Psoas muscle (tissue), 8 donors: ENCODE measurements around the gene CCL27. TPM values are rescaled to one million over a fixed set of nuclear protein-coding genes. Genes with fewer than 3 reads are reported as not detected.

Experiments
- ATAC-seq, 4 donors: fragments of 200-7000 bp; cut with Tn5 transposase; one replicate each; pipeline ENCODE4 v1.9.1; 2020; ENCODE audit warnings: moderate library complexity in 3 of 4, mild to moderate bottlenecking in 2 of 4
- DNase-seq, 2 donors: peaks; one replicate each; pipeline ENCODE4 v3.0.0-alpha.2; 2020
- H3K27ac ChIP-seq: fragments of 200-600 bp; one replicate; pipeline ENCODE4 v1.8.0; 2022
- H3K27me3 ChIP-seq, 3 donors: fragments of 200-600 bp in 1 of 3; one replicate each; pipeline versions ENCODE4 v1.6.1 to v1.8.0; 2013 to 2022; ENCODE audit warnings: low read length in 2 of 3, mild to moderate bottlenecking in 2 of 3, moderate library complexity in 1 of 3; ENCODE audit not compliant: insufficient read depth in 3 of 3
- H3K36me3 ChIP-seq, 2 donors: fragments of 200-600 bp in 1 of 2; one replicate each; pipeline versions ENCODE4 v1.6.1 to v1.8.0; 2013 to 2022; ENCODE audit warnings: low read depth in 1 of 2, mild to moderate bottlenecking in 1 of 2, moderate library complexity in 1 of 2; ENCODE audit not compliant: insufficient read depth in 1 of 2
- H3K4me1 ChIP-seq: fragments of 200-600 bp; one replicate; pipeline ENCODE4 v1.8.0; 2022
- H3K4me3 ChIP-seq: fragments of 200-600 bp; one replicate; pipeline ENCODE4 v1.8.0; 2022; ENCODE audit warnings: mild to moderate bottlenecking
- H3K9me3 ChIP-seq: fragments of 200-600 bp; one replicate; pipeline ENCODE4 v1.8.0; 2022
- WGBS, 3 donors: extraction: QIAGEN DNeasy Blood & Tissue Kit; methylation state at CpG; one replicate each; pipeline versions ENCODE4 v1.1.6 to v1.1.7; 2013; 5-methylcytosine and 5-hydroxymethylcytosine counted together
- intact Hi-C, 2 donors: fragments of 100-400 bp; cut with DNase I; formaldehyde crosslinking; loops; one replicate each; pipeline versions ENCODE4 v1.11.0 to v1.14.2; 2022
- polyA plus RNA-seq, 3 donors: library from polyadenylated mRNA; stranded (reverse); fragments of 200-250 nt; gene quantifications; one replicate each; pipeline ENCODE4 v1.2.3, GENCODE V29; 2013
- total RNA-seq, 4 donors: library from RNA; stranded (reverse); fragmentation: NEBNext Ultra II Directional in 2 of 4; extraction: Animal tissue kit (Norgen Biotek cat#: 25700) in 2 of 4; gene quantifications; one replicate each; pipeline versions ENCODE4 v1.2.1 to v1.2.4, GENCODE V29; 2021 to 2023
- TF ChIP-seq, protein P1 (sequence below): fragments of 200-600 bp; IDR thresholded peaks from one replicate; pipeline ENCODE4 v1.8.0; 2022; ENCODE audit warnings: antibody characterized with exemption
- donor health status: healthy with polysubstance abuse.
- donor health status: DM: no; HTN: no; CAD: no; lungs with moderate emphysema.
- donor health status: Bipolar disorder and iron deficiency.
- donor health status: healthy.
- donor health status: DM: yes; HTN: yes; CAD: no.
- donor health status: DM: no; HTN: no; CAD: no.
- donor health status: DM: no; HTN: no; CAD: no.
- donor health status: DM: yes; HTN: yes; CAD: no.

The CCL27 gene
- total and polyA plus RNA-seq, 7 donors = 0.14 to 0.50 (median 0.25) TPM; not detected in 2

DNA sequence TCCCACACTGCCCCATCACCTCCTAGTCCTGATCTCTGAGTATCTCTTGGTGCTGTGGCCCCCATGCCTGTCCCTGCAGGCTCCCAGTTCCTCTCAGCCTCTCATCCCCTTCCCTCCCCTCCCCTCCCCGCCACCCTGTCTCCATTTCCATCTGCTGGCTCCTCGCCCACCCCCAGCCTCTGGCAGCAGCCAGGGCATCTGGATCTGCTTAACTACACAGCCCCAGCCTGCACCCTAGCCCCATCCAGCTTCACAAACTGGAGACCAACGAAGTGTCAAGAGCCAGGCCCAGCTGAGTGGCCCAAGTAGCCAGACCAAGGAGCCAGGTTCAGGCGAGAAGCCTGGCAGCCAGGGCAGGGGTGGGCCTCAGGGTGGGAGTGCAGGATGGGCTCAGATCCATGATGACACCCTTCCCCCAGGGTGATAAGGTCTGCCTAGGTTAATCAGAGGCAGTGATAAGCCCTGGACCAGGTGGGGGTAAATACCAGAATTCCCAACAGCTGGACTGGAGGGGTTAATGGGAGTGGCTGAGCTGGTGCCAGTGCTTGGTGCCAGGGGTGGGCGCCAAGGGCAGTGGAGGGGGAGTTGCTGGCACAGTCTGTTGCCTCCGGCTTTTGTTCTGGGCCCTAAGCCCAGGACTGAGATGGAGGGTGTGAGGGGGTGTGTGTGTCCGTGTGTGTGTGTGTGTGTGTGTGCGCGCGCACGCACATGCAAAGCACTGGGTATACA lies 8.0 kb downstream of the CCL27 start:
- Histone ChIP-seq H3K27ac (peak overlapping the region; percentile 88), H3K36me3 (peaks cover 0 to 18% of the 10 kb centered on the region in 2 donors), H3K4me3 (no peak overlapping the region), H3K27me3 (no peaks in the 10 kb centered on the region), H3K9me3 (no peaks in the 10 kb centered on the region), H3K4me1 (peaks cover 37% of the 10 kb centered on the region)
- intact Hi-C loops = no loop called here
- DNase-seq (peak; percentile 80 to 89), ATAC-seq (peak in 2 of 4 donors; percentile 7 to 38)
- 9 to 37% (median 26%) methylated on average over 11 of the region's 11 CpGs for WGBS, 3 donors
- TF ChIP-seq, protein P1, sequence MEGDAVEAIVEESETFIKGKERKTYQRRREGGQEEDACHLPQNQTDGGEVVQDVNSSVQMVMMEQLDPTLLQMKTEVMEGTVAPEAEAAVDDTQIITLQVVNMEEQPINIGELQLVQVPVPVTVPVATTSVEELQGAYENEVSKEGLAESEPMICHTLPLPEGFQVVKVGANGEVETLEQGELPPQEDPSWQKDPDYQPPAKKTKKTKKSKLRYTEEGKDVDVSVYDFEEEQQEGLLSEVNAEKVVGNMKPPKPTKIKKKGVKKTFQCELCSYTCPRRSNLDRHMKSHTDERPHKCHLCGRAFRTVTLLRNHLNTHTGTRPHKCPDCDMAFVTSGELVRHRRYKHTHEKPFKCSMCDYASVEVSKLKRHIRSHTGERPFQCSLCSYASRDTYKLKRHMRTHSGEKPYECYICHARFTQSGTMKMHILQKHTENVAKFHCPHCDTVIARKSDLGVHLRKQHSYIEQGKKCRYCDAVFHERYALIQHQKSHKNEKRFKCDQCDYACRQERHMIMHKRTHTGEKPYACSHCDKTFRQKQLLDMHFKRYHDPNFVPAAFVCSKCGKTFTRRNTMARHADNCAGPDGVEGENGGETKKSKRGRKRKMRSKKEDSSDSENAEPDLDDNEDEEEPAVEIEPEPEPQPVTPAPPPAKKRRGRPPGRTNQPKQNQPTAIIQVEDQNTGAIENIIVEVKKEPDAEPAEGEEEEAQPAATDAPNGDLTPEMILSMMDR = no peak

DNA sequence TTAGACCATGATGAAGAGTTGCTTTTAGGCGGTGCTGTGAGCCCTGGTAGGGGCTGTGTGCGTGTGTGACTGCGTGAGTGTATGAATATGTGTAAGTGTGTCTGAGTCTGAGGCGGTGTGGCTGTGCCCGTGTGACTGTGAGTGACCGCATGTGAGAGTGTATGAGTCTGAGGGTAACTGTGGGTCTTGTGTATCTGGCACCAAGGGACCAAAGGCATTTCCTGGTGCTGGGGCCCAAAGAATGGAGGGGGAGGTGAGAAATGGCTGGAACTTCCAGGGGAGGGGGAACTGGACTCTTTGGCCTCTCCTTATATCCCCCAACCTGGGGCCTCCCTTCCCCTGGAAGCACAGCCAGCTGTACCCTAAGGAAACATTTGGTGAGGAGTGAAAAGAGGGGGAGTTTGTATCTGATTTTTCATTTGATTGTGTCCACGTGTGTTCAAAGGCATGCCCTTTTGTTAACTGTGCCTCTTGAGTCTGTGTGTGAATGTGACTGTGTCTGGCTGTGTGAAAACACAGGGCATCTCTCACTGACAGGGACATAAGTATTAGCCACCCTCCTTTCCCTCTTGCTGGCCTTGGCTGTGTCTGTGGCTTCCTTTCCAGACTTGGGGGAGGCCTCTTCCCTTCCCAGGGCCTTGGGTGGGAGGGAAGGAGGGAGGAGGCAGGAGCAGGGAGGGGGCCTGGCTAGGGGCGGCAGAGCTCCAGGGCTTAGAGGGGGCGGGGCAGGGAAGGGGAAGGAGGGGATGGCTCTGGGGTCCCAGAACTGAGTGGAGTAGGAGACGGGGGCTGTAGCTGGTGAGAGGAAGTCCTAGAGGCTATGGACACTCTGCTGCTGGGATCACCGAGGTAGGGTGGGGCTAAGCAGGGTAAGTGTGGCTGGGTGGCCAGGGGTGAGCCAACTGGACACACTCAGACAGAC lies 9.0 kb downstream of the CCL27 start:
- WGBS, 3 donors = 35 to 51% (median 46%) methylated on average over 9 to 11 of the region's 11 CpGs
- no peaks in the 10 kb centered on the region for H3K27me3 ChIP-seq
- H3K27ac ChIP-seq = peak overlapping the region; percentile 88
- peaks cover 0 to 29% of the 10 kb centered on the region in 2 donors for H3K36me3 ChIP-seq
- DNase-seq (no peak), ATAC-seq (no peak)
- TF ChIP-seq, protein P1 = no peak
- H3K4me1 ChIP-seq = peaks cover 40% of the 10 kb centered on the region
- intact Hi-C loops = no loop called here
- H3K4me3 ChIP-seq = peak overlapping the region; percentile 68
- no peaks in the 10 kb centered on the region for H3K9me3 ChIP-seq

DNA sequence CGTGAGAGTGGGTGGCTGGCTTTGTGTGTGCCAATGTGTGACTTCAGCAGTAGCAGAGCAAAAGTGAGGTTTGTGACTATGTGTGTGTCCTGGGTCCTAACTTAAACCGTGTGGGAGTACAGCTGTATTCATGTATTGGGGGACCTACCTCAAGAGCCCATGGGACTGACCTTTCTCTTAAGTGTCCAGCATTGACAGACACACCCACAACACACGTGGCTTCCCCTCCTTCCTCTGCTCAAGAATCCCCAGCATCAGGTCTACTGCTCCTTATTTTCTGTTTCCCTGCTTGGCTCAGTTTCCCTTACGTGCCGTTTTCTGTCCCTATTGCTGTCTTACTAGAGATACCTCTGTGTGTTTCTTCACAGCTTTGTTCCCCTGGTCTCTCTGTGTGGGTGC lies 9.9 kb downstream of the CCL27 start:
- intact Hi-C loops = no loop called here
- ATAC-seq (peak in 1 of 4 donors; percentile 9), DNase-seq (no peak)
- WGBS, 3 donors = 6 to 13% (median 10%) methylated on average over 5 of the region's 5 CpGs
- peaks cover 48% of the 10 kb centered on the region for H3K4me1 ChIP-seq
- H3K36me3 ChIP-seq = peaks cover 0 to 34% of the 10 kb centered on the region in 2 donors
- TF ChIP-seq, protein P1 = no peak
- no peaks in the 10 kb centered on the region for H3K9me3 ChIP-seq
- H3K27me3 ChIP-seq = no peaks in the 10 kb centered on the region
- H3K4me3 ChIP-seq = peak overlapping the region; percentile 68
- peak overlapping the region; percentile 88 for H3K27ac ChIP-seq

DNA sequence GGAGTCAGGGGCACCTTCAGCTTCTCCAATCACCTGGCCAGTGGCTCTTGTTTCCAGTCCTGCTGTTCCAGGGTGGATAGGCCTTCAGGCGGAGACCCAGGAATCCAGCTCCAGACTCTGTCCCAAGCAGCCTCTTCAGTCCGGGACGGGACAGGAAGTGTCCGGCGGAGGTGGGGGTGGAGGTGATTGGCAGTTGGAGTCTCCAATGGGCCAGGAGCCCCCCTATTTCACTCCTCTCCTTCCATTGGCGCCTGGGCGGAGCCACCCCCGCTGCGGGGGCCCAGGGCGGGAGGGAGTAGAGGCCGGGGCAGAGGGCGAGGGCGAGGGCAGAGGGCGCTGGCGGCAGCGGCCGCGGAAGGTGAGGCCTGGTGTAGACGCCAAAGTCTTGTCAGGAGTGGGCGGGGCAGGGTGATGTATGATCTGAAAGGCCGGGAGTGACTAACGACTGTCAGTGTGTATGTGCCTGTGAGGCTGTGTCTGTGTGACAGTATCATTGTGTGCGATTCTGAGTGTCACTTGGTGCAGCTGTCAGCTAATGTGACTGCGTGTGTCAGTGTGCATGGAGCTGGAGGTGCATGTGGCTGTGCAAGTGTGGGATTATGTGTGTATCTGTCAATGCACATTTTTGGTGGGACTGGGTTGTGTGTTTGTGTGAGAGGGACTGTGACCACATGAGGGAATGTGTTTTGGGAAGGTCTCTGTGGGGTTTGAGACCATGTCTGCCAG lies 10.4 kb downstream of the CCL27 start, which contains the start of gene IL11RA:
Gene IL11RA (plus strand): TSS at position 310 of the 726 bp plus-strand sequence. CDS start 3,033 bp downstream, outside the sequence.
- intact Hi-C loops = no loop called here
- peak within 1 kb of the TSS; percentile 88 for H3K27ac ChIP-seq
- DNase-seq (peak; percentile 93 to 96), ATAC-seq (peak; percentile 91)
- peaks cover 0 to 34% of the 10 kb centered on the region in 2 donors for H3K36me3 ChIP-seq
- peaks cover 51% of the 10 kb centered on the region for H3K4me1 ChIP-seq
- no peaks in the 10 kb centered on the region for H3K27me3 ChIP-seq
- TF ChIP-seq, protein P1 = no peak
- WGBS, 3 donors = 1 to 2% (median 2%) methylated on average over 24 of the region's 24 CpGs
- H3K4me3 ChIP-seq = peak within 1 kb of the TSS; percentile 68
- no peaks in the 10 kb centered on the region for H3K9me3 ChIP-seq
